GM19351 (cell line): ENCODE results near the gene EIF5B.
A peak's percentile ranks its signal among the peaks of the same experiment; 100 is the strongest.
"Not testable (repeated sequence)": the region's sequence is repeated elsewhere in the genome, so short reads cannot be mapped to it uniquely, and the experiment has no call there.

Source experiments
- ATAC-seq: cut with Tn5 transposase; IDR thresholded peaks from one replicate; pipeline ENCODE4 v1.9.1; 2021; ENCODE audit warnings: mild to moderate bottlenecking, moderate library complexity; ENCODE audit not compliant: unreplicated experiment

Gene EIF5B

DNA sequence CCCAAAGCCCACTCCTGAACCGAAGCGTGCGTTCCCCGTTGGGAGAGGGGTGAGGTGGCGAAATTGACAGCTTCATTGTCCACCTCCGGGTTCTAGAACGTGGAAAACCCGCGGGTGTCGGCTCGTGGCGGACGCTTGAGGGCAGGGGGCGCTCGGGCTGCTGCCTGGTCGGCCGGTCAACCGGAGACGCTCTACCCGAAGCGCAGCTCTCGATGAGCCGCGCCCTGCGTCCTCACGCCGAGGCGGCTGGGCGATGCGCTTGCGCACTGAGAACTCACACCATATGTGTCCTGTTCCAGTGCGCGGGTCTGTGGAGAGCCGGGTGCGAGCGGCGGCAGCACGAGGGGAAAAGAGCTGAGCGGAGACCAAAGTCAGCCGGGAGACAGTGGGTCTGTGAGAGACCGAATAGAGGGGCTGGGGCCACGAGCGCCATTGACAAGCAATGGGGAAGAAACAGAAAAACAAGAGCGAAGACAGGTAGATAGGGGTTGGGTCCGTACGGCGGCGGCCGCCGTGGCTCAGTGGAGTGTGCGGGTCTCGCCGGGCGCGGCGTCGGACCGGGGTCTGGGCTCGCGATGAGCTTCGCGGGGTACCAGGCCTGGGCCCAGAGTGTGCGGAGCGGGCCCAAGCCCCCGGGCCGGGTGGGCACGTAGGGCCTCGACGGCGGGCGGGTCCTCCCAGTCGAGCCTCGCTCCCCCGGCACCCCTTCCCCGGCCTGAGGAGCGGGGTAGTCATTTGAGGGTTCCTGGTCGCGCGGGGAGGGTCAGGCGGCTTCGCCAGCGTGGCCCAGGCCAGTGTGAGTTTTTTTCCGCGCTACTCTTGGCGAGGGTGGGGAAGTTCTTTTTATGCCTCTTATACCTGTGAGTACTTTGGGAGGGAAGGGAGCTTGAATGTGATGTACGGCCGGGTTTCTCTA lies at the start of gene EIF5B:
TSS of gene EIF5B (plus strand) at position 277 of the 916 bp plus-strand sequence. CDS start at position 443, 166 bp downstream.
- ATAC-seq, result peak; percentile 58

DNA sequence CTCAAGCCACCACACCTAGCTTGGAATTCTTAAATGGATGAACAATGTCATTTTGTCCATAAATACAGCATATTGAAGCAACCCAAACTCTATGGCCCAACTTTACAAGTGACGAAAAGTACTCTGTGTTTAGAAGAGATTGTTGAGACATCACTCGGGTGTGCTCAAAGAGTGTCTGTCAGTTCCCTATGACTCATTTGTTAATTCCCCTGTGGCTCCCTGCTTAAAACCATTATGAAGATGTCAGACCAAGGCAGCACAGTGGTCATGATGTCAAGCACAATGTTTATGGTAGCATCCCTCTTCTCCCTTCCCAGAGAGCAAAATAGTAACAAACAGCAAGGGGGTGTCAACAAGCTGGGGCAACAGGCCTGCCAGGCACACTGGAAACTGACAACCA lies 39.2 kb upstream of the EIF5B start:
- no peak for ATAC-seq

DNA sequence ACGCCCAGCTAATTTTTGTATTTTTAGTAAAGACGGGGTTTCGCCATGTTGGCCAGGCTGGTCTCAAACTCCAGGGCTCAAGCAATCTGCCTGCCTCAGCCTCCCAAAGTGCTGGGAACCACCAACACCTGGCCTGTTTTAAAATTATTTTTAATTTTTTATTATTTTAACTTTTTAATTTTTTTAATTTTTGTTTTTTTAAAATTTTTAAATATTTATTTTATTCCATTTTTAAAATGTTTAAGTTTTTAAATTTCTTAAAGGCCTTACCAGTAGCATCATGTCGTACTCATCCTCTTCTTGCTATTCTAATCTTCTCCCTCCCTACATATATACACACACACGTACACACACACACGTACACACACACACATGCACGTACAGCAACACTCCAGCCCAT lies 37.6 kb upstream of the EIF5B start:
- no peak for ATAC-seq

GRCh38 chr2:99301097-99301496 lies 36.1 kb upstream of the EIF5B start, which contains the start of gene LYG1:
TSS of gene LYG1 (minus strand) at chr2:99301197. CDS start at chr2:99295670, 5,527 bp downstream.
- ATAC-seq, result not testable (repeated sequence)

GRCh38 chr2:99317161-99317872 lies 19.9 kb upstream of the EIF5B start:
- no peak for ATAC-seq

DNA sequence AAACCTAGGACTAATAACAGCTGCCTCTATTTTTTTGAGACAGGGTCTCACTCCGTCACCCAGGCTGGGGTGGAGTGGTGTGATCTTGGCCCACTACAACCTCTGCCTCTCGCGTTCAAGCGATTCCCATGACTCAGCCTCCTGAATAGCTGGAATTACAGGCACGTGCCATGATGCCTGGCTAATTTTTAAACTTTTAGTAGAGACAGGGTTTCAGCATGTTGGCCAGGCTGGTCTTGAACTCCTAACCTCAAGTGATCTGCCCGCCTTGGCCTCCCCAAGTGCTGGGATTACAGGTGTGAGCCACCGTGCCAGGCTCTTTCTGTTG lies 19.4 kb upstream of the EIF5B start:
- not testable (repeated sequence) for ATAC-seq

- no peak for ATAC-seq
Measured at GRCh38 chr2:99325384-99325783, 11.8 kb upstream of the EIF5B start.

- peak; percentile 63 for ATAC-seq
Measured at GRCh38 chr2:99335911-99336803, 1.0 kb upstream of the EIF5B start, which contains the start of gene TXNDC9. TSS of gene TXNDC9 (minus strand) at chr2:99336333. CDS start at chr2:99333210, 3,123 bp downstream.

GRCh38 chr2:99336804-99337112 lies 431 bp upstream of the EIF5B start:
- ATAC-seq, result peak; percentile 7

- ATAC-seq, result no peak
Measured at GRCh38 chr2:99338029-99338585, 918 bp downstream of the EIF5B start.

DNA sequence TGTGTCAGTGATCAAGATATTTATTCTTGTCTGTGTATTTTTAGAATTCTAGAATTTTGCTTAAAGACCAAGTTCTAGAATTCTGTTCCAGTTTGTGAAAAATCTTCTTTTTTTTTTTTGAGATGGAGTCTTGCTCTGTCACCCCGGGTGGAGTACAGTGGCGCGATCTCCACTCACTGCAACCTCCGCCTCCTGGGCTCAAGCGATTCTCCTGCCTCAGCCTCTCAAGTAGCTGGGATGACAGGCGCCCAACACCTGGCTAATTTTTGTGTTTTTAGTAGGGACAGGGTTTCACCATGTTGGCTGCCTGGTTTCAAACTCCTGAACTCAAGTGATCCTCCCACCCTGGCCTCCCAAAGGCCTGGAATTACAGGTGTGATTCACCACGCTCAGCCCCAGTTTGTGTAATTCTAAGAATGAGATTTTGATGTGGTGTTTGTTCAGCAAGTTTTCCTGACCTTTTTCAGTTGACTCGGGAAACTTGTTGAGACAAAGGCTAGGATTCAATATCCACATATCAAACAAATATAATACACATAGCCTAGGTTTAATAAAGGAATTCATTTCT lies 3.6 kb downstream of the EIF5B start:
- no peak for ATAC-seq

- ATAC-seq, result no peak
Measured at GRCh38 chr2:99342536-99342935, 5.3 kb downstream of the EIF5B start.

DNA sequence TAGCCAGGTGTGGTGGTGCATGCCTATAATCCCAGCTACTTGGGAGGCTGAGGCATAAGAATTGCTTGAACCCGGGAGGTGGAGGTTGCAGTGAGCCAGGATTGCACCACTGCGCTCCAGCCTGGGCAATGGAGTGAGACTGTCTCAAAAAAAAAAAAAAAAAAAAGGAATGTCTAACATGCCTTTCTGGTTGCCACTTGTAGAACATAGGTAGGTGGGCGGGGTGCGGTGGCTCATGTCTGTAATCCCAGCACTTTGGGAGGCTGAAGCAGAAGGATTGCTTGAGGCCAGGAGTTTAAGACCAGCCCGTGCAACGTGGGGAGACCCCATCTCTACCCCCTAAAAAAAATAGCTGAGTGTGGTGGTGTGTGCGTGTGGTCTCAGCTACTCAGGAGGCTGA lies 8.3 kb downstream of the EIF5B start:
- not testable (repeated sequence) for ATAC-seq

DNA sequence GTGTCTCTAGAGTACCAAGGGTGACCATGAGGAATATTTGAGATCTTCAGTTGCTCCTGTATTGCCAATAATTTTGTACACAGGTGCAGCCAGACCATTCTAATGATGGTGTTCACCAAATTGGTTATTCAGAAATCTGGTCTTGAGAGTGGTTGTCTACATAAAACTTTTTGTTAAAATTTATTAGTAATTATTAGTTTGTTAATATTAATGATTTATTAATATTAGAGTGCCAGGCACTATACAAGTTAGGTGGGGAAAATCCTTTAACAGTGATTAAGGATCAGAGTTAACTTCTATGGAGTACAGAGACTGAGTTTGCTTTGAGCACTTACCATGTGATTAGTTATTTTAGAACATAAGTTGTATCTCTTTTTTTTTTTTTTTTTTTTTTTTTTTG lies 9.0 kb downstream of the EIF5B start:
- no peak for ATAC-seq

DNA sequence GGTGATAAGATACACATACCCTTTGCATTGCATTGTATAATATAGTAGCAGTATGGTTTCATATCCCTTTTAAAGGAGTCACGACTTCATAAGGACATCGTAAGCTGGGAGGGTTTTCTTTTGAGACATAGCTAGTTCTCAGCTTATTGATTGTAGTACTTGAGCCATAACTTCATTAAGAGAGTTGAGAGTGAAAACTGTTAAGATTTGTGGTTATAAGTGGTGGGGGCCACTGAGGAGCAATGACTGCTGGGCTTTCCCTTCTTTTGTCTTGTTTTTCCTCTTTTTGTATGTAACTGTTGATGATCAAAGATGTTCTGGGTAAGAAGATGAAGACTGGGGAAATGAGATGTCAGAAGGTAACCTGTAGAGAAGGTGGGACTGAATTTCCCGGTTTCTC lies 11.0 kb downstream of the EIF5B start:
- ATAC-seq, result peak; percentile 60

GRCh38 chr2:99350194-99350593 lies 13.0 kb downstream of the EIF5B start:
- ATAC-seq, result no peak

DNA sequence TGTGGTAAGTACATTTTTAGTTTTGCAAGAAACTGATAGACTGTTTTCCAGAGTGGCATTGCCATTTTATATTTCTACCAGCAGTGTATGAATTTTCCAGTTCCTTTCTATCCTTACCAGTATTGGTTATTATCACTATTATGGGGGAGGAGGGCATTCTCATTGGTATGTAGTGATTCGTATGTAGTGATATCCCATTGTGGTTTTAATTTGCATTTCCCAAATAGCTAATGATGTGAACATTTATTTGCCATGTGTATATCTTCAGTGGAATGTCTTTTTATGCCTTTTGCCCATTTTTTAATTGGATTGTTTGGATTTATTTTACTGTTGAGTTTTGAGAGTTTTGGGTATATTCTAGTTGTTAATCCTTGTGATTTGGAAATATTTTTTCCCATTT lies 16.9 kb downstream of the EIF5B start:
- ATAC-seq, result no peak

DNA sequence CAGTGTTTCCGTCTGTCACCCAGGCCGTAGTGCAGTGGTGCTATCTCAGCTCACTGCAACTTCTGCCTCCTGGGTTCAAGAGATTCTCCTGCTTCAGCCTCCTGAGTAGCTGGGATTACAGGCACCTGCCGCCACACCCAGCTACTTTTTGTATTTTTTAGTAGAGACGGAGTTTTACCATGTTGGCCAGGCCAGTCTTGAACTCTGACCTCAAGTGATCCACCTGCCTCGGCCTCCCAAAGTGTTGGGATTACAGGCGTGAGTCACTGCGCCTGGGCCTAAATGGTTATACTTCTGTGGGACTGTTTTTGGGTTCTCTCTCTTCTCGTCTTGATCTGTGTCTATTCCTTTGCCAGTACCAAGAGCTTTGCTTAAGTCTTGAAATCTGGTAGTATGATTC lies 17.6 kb downstream of the EIF5B start:
- ATAC-seq, result not testable (repeated sequence)

DNA sequence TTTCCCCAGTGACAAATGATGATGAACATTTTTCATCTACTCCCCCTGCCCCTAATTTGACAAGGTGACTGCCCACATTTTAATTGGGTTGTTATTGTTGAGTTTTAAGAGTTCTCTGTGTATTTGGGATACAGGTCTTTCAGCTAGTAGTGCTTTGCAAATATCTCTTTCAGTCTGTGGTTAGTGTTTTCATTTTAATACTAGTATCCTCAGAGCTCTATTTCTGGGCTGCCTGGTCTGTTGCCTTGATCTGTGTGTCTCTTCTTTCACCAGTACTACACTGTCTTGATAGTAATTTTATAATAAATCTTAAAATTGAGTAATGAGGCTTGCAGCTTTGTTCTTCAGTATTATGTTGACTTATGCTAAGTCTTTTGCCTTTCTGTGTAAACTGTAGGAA lies 19.7 kb downstream of the EIF5B start:
- no peak for ATAC-seq

DNA sequence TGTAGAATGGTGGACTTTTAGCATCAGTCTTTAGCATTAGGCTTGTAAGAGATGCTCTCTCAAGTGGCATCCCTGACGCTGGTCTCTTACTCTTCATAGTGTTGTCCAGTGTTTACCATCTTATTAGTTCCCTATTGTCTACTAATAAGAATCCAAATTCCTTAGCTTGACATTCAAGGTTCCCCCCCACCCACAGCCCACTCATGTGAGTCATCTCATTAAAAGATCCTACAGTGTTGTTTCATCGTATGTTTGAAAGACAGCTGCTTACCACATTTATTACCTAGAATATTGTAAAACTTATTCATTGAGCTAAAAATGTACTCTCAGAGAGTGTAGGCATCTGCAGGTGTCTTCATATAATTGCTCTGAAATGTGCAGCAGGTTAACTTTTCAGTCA lies 28.5 kb downstream of the EIF5B start:
- ATAC-seq, result no peak
